PC-3 (cell line): ENCODE measurements around the gene ALCAM. TPM values are rescaled to one million over a fixed set of nuclear protein-coding genes. Genes with fewer than 3 reads are reported as not detected.
A peak's percentile ranks its signal among the peaks of the same experiment; 100 is the strongest.

Experiments
- ATAC-seq: fragments of 200-7000 bp; cut with Tn5 transposase; 2 replicates; pipeline ENCODE4 v1.9.1; 2020; ENCODE audit warnings: mild to moderate bottlenecking, moderate library complexity
- BruUV-seq: library from RNA; stranded (reverse); fragments of 400-500 nt; replicated peaks from 2 replicates; lab custom pipeline; 2021; lab: Mats Ljungman, UMichigan
- CTCF ChIA-PET: fragments of 300-600 bp; sonication (Branson Sonifier 250); formaldehyde crosslinking; loops from one replicate; lab custom pipeline; 2022; ENCODE audit warnings: antibody characterized with exemption; lab: Charles Lee
- POLR2A ChIA-PET: fragments of 300-600 bp; sonication (Branson Sonifier 250); formaldehyde crosslinking; loops from one replicate; lab custom pipeline; 2022; ENCODE audit warnings: antibody characterized with exemption; ENCODE audit not compliant: unreplicated experiment; lab: Charles Lee
- DNase-seq: peaks from one replicate; pipeline ENCODE4 v3.0.0-alpha.2; 2015
- H2AFZ ChIP-seq: fragments of 300-600 bp; sonication (generic); 2 replicates; pipeline ENCODE4 v1.6.0; 2016; ENCODE audit warnings: antibody characterized with exemption, low read length
- H3F3A ChIP-seq: fragments of 300-600 bp; sonication (generic); one replicate; pipeline ENCODE4 v1.6.0; 2017; ENCODE audit warnings: antibody characterized with exemption, low read length, control low read depth, mild to moderate bottlenecking; ENCODE audit not compliant: unreplicated experiment
- H3K27ac ChIP-seq: fragments of 300-600 bp; sonication (generic); 2 replicates; pipeline ENCODE4 v1.5.1; 2016; ENCODE audit warnings: mild to moderate bottlenecking, low read length
- H3K27me3 ChIP-seq: fragments of 300-600 bp; sonication (generic); 2 replicates; pipeline ENCODE4 v1.6.1; 2016; ENCODE audit warnings: low read length, mixed read lengths
- H3K36me3 ChIP-seq: fragments of 300-600 bp; sonication (generic); 2 replicates; pipeline ENCODE4 v1.6.1; 2016; ENCODE audit warnings: low read depth, mixed run types, low read length, mixed read lengths
- H3K4me1 ChIP-seq: fragments of 300-600 bp; sonication (generic); 2 replicates; pipeline ENCODE4 v1.5.1; 2016; ENCODE audit warnings: low read length; ENCODE audit not compliant: insufficient read depth
- H3K4me2 ChIP-seq: fragments of 300-600 bp; sonication (generic); 2 replicates; pipeline ENCODE4 v1.6.0; 2016; ENCODE audit warnings: low read length
- H3K4me3 ChIP-seq: fragments of 300-600 bp; sonication (generic); 2 replicates; pipeline ENCODE4 v1.5.1; 2016; ENCODE audit warnings: mild to moderate bottlenecking, low read length, mixed read lengths
- H3K79me2 ChIP-seq: fragments of 300-600 bp; sonication (generic); 2 replicates; pipeline ENCODE4 v1.6.1; 2017; ENCODE audit warnings: low read length, mixed read lengths
- H3K9ac ChIP-seq: fragments of 300-600 bp; sonication (generic); 2 replicates; pipeline ENCODE4 v1.6.0; 2016; ENCODE audit warnings: mild to moderate bottlenecking, low read length
- H3K9me2 ChIP-seq: fragments of 300-600 bp; sonication (generic); replicated peaks from 2 replicates; pipeline ENCODE4 v1.6.1; 2016; ENCODE audit warnings: mixed run types, low read length, mixed read lengths
- H3K9me3 ChIP-seq: fragments of 300-600 bp; sonication (generic); 2 replicates; pipeline ENCODE4 v1.6.1; 2016; ENCODE audit warnings: low read length, mixed read lengths
- H4K20me1 ChIP-seq: fragments of 300-600 bp; sonication (generic); 2 replicates; pipeline ENCODE4 v1.6.1; 2016; ENCODE audit warnings: low read length, mixed read lengths
- EZH2 ChIP-seq: fragments of 300-600 bp; sonication (generic); IDR thresholded peaks from one replicate; pipeline ENCODE4 v1.6.1; 2017; ENCODE audit warnings: antibody characterized with exemption, mild to moderate bottlenecking, low read length; ENCODE audit not compliant: unreplicated experiment
- EZH2phosphoT487 ChIP-seq: fragments of 300-600 bp; sonication (generic); IDR thresholded peaks from 2 replicates; pipeline ENCODE4 v1.6.1; 2018; ENCODE audit warnings: mild to moderate bottlenecking, antibody characterized with exemption, low read length, borderline replicate concordance
- intact Hi-C: fragments of 100-400 bp; cut with micrococcal nuclease; formaldehyde crosslinking; loops from 2 replicates; pipeline ENCODE4 v1.9.0; 2023
- total RNA-seq: library from RNA; depleted of rRNA; stranded (reverse); fragments of >200 nt; gene quantifications from 2 replicates; pipeline ENCODE4 v1.2.3, GENCODE V29; 2014
- TF ChIP-seq, protein P1 (sequence below): fragments of 300-600 bp; sonication (generic); conservative IDR thresholded peaks from 2 replicates; pipeline ENCODE4 v1.5.1; 2017; ENCODE audit warnings: antibody characterized with exemption, low read depth, mild to moderate bottlenecking, low read length

The ALCAM gene
- total RNA-seq, 1 experiment from 2014 or later: 169 TPM

DNA sequence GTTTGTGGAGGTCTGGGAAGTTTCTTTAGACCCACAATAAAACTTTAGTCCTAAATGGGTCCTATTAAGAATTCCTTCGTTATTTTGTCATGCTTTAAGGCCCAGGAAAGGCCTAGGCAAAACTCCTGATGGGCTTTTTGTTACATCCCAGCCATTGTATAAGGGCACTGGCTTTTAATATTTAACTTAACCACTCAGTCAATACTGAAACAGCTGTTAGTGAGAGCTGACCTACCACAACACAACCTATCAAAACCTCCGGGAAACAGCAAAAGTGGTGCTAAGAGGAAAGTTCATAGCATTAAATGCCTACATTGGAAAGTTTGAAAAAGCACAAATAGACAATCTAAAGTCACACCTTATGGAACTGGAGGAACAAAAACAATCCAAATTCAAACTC, 39.6 kb downstream of the ALCAM start:
- Histone ChIP-seq H3K36me3 (peaks cover 8% of the 10 kb centered on the region), H4K20me1 (no peaks in the 10 kb centered on the region), H2AFZ (no peak overlapping the region), H3K9me3 (no peaks in the 10 kb centered on the region), H3K27me3 (no peaks in the 10 kb centered on the region), H3K4me1 (peaks cover 28% of the 10 kb centered on the region), H3K4me3 (no peak overlapping the region), H3K9me2 (no peaks in the 10 kb centered on the region), H3K79me2 (peaks cover 52% of the 10 kb centered on the region), H3F3A (peaks cover 8% of the 10 kb centered on the region), H3K4me2 (no peak overlapping the region), H3K27ac (no peak overlapping the region), H3K9ac (no peak overlapping the region)
- no peak for TF ChIP-seq EZH2
- TF ChIP-seq, protein P1, sequence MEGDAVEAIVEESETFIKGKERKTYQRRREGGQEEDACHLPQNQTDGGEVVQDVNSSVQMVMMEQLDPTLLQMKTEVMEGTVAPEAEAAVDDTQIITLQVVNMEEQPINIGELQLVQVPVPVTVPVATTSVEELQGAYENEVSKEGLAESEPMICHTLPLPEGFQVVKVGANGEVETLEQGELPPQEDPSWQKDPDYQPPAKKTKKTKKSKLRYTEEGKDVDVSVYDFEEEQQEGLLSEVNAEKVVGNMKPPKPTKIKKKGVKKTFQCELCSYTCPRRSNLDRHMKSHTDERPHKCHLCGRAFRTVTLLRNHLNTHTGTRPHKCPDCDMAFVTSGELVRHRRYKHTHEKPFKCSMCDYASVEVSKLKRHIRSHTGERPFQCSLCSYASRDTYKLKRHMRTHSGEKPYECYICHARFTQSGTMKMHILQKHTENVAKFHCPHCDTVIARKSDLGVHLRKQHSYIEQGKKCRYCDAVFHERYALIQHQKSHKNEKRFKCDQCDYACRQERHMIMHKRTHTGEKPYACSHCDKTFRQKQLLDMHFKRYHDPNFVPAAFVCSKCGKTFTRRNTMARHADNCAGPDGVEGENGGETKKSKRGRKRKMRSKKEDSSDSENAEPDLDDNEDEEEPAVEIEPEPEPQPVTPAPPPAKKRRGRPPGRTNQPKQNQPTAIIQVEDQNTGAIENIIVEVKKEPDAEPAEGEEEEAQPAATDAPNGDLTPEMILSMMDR: no peak
- no peak for TF ChIP-seq EZH2phosphoT487
- CTCF ChIA-PET: no interaction called here
- POLR2A ChIA-PET: no interaction called here
- ATAC-seq (no peak), DNase-seq (no peak)
- intact Hi-C loops: no loop called here
- no TSS peak for BruUV-seq

DNA sequence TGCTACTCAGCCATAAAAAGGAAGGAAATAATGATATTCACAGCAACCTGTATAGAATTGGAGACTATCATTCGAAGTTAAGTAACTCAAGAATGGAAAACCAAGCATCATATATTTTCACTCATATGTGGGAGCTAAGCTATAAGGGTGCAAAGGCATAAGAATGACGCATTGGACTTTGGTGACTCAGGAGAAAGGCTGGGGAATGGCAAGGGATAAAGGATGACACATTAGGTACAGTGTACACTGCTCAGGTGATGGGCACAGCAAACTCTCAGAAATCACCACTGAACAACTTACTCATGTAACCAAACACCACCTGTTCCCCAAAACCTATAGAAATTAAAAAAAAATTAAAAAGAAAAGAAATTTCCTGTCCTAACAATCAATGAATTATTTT, 42.7 kb downstream of the ALCAM start:
- no peaks in the 10 kb centered on the region for H3K9me2 ChIP-seq
- H4K20me1 ChIP-seq: no peaks in the 10 kb centered on the region
- TF ChIP-seq EZH2 (no peak), EZH2phosphoT487 (no peak)
- TF ChIP-seq, protein P1: no peak
- H3K9me3 ChIP-seq: no peaks in the 10 kb centered on the region
- intact Hi-C loops: no loop called here
- H3K4me2 ChIP-seq: no peak overlapping the region
- DNase-seq (peak; percentile 83), ATAC-seq (peak; percentile 81)
- no peak overlapping the region for H3K9ac ChIP-seq
- H3F3A ChIP-seq: no peaks in the 10 kb centered on the region
- H3K27me3 ChIP-seq: no peaks in the 10 kb centered on the region
- ChIA-PET POLR2A (no interaction called here), CTCF (no interaction called here)
- H3K4me3 ChIP-seq: no peak overlapping the region
- BruUV-seq: no TSS peak
- peak overlapping the region; percentile 44 for H3K27ac ChIP-seq
- H3K36me3 ChIP-seq: no peaks in the 10 kb centered on the region
- H3K79me2 ChIP-seq: peaks cover 67% of the 10 kb centered on the region
- H3K4me1 ChIP-seq: peaks cover 5% of the 10 kb centered on the region; the same call in 1 of the 2 replicates
- no peak overlapping the region for H2AFZ ChIP-seq

DNA sequence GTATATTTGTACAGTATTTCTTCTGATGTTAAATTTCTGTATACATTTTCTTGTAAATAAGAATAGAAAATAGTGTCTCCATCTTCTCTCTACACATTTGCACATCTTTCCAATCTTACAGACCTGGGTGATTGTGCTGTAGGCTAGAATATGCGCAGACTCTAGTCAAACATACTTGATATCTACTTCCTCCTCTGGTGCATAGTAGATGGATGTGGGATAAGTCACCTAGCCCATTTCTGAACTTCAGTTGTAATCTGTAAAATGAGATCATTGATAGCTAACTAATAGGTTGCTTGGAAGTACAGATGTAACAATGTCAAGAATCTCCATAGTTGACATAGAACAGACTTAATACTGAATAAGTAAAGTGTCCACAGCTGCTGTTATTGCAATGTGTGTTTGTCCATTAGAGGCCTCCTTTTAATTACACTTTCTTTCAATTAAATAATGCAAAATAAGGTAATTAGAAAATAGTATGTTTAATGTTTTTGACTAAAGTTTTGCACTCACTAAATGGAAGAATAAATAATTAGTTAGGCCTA, 46.7 kb downstream of the ALCAM start:
- TF ChIP-seq, protein P1: no peak
- TF ChIP-seq EZH2 (no peak), EZH2phosphoT487 (no peak)
- CTCF ChIA-PET: no interaction called here
- Histone ChIP-seq H3K9ac (no peak overlapping the region), H3K27me3 (no peaks in the 10 kb centered on the region), H3K27ac (no peak overlapping the region), H3K4me2 (no peak overlapping the region), H3F3A (no peaks in the 10 kb centered on the region), H2AFZ (no peak overlapping the region), H3K9me3 (no peaks in the 10 kb centered on the region), H3K4me1 (peaks cover 25% of the 10 kb centered on the region), H3K79me2 (peaks cover 89% of the 10 kb centered on the region), H4K20me1 (no peaks in the 10 kb centered on the region), H3K4me3 (no peak overlapping the region), H3K9me2 (no peaks in the 10 kb centered on the region), H3K36me3 (no peaks in the 10 kb centered on the region)
- BruUV-seq: no TSS peak
- ATAC-seq (no peak), DNase-seq (no peak)
- POLR2A ChIA-PET: no interaction called here
- intact Hi-C loops: no loop called here
